Pancreas (tissue), 8 donors: ENCODE results near the gene SLC51A. TPM values are rescaled to one million over a fixed set of nuclear protein-coding genes. Genes with fewer than 3 reads are reported as not detected.

Source experiments
- polyA plus RNA-seq, 2 donors: library from polyadenylated mRNA; stranded (reverse); fragments of 200-250 nt; gene quantifications; one replicate each; pipeline ENCODE4 v1.2.3, GENCODE V29; 2013
- total RNA-seq, 6 donors: library from RNA; stranded (reverse); fragmentation: NEBNext Ultra II Directional in 4 of 6; extraction: Animal tissue kit (Norgen Biotek cat#: 25700) in 4 of 6; gene quantifications; one replicate each; pipeline versions ENCODE4 v1.2.1 to v1.2.4, GENCODE V29; 2021 to 2023
- donor health status: healthy with polysubstance abuse.
- donor health status: DM: no; HTN: no; CAD: no; lungs with moderate emphysema.
- donor health status: DM: no; HTN: no; CAD: no.
- donor health status: Bipolar disorder and iron deficiency.
- donor health status: DM: yes; HTN: yes; CAD: no.
- donor health status: DM: no; HTN: no; CAD: no.
- donor health status: DM: no; HTN: no; CAD: no.
- donor health status: DM: yes; HTN: yes; CAD: no.

SLC51A gene
- total and polyA plus RNA-seq, 8 donors, result 0.19 to 1.2 (median 0.30) TPM; not detected in 4

Other genes starting within 250 kb of the SLC51A start
- 10 to 100 TPM; 18.7 to 45.6 (median 31.2) TPM for gene TFRC, start 134.4 kb upstream of the SLC51A start, total RNA-seq
- 10 to 100 TPM in 1 of 2 donors, 1 to 10 TPM in 1; 7.8 to 20.9 TPM for gene TFRC, start 134.4 kb upstream of the SLC51A start, polyA plus RNA-seq
- gene ZDHHC19, start 5.1 kb upstream of the SLC51A start, total RNA-seq, result under 1 TPM in 2 of 6 donors, not detected in 4; 0.17 to 0.21 TPM
- not detected for gene ZDHHC19, start 5.1 kb upstream of the SLC51A start, polyA plus RNA-seq
- gene PCYT1A, start 71.2 kb downstream of the SLC51A start, total RNA-seq, result 10 to 100 TPM; 14.1 to 26.0 (median 18.1) TPM
- 10 to 100 TPM; 15.7 to 16.8 TPM for gene PCYT1A, start 71.2 kb downstream of the SLC51A start, polyA plus RNA-seq
- gene DYNLT2B, start 101.7 kb downstream of the SLC51A start, total RNA-seq, result 1 to 10 TPM; 2.2 to 4.0 (median 2.6) TPM
- gene DYNLT2B, start 101.7 kb downstream of the SLC51A start, polyA plus RNA-seq, result 10 to 100 TPM in 1 of 2 donors, 1 to 10 TPM in 1; 7.9 to 19.5 TPM
- gene TM4SF19, start 121.9 kb downstream of the SLC51A start, total RNA-seq, result 1 to 10 TPM in 2 of 6 donors, not detected in 4; 1.9 to 2.4 TPM
- gene TM4SF19, start 121.9 kb downstream of the SLC51A start, polyA plus RNA-seq, result under 1 TPM in 1 of 2 donors, not detected in 1; 0.99 TPM
- 10 to 100 TPM; 18.3 to 39.0 (median 23.2) TPM for gene UBXN7, start 215.9 kb downstream of the SLC51A start, total RNA-seq
- 1 to 10 TPM; 4.2 to 5.9 TPM for gene UBXN7, start 215.9 kb downstream of the SLC51A start, polyA plus RNA-seq